AG04450 (cell line): ENCODE results near the gene KLHL29. TPM values are rescaled to one million over a fixed set of nuclear protein-coding genes. Genes with fewer than 3 reads are reported as not detected.

Source experiments
- CTCF ChIA-PET: fragments of 300-600, 350-600 bp; formaldehyde crosslinking; extraction: SDS; loops from one replicate; lab custom pipeline; 2022; ENCODE audit warnings: antibody characterized with exemption, inconsistent platforms; lab: Charles Lee
- POLR2A ChIA-PET: fragments of 350-600 bp; formaldehyde crosslinking; extraction: SDS; loops from one replicate; lab custom pipeline; 2021; ENCODE audit warnings: antibody characterized with exemption, inconsistent platforms; lab: Yijun Ruan, JAX
- DNase-seq: peaks from one replicate; pipeline ENCODE4 v3.0.0-alpha.2; 2011; ENCODE audit warnings: low read depth, low spot score
- H3K27ac ChIP-seq: one replicate; pipeline ENCODE4 v1.5.1; 2012; ENCODE audit warnings: low read depth, low read length, control low read depth
- H3K27me3 ChIP-seq: one replicate; pipeline ENCODE4 v1.6.0; 2012; ENCODE audit warnings: low read length; ENCODE audit not compliant: control insufficient read depth, insufficient read depth
- H3K4me3 ChIP-seq: 2 replicates; pipeline ENCODE4 v1.5.1; 2011; ENCODE audit warnings: mild to moderate bottlenecking, low read depth, low read length, control low read depth
- H3K9me3 ChIP-seq: 2 replicates; pipeline ENCODE4 v1.5.1; 2012; ENCODE audit warnings: low read length; ENCODE audit not compliant: control insufficient read depth, insufficient read depth
- CTCF ChIP-seq: IDR thresholded peaks from 2 replicates; pipeline ENCODE4 v1.5.1; 2011; ENCODE audit warnings: low read depth, low read length, control low read depth, inconsistent platforms
- polyA plus RNA-seq: library from polyadenylated mRNA; depleted of rRNA; stranded (reverse); fragments of >200 nt; gene quantifications from 2 replicates; pipeline ENCODE4 v1.2.3, GENCODE V29; 2011

The KLHL29 gene
- polyA plus RNA-seq, 1 experiment: 3.6 TPM

- no peaks in the 10 kb centered on the region for H3K27me3 ChIP-seq
- H3K4me3 ChIP-seq: no peak overlapping the region
- no peak for TF ChIP-seq CTCF
- H3K9me3 ChIP-seq: no peaks in the 10 kb centered on the region
- no peak for DNase-seq
- CTCF ChIA-PET: interaction anchor here (0.6 to 1.4 kb wide), 5 partner anchors 10 to 418 kb away, joined by 3 to 6 read pairs (median 4); no protein-coding TSS in a partner anchor
- POLR2A ChIA-PET: no interaction called here
- no peak overlapping the region for H3K27ac ChIP-seq
Measured at GRCh38 chr2:23616630-23617029, 231.7 kb downstream of the KLHL29 start.

GRCh38 chr2:23617167-23617810 is 232.3 kb downstream of the KLHL29 start:
- DNase-seq: no peak
- H3K4me3 ChIP-seq: no peak overlapping the region
- ChIA-PET CTCF (interaction anchor here (0.5 to 1.4 kb wide), 8 partner anchors 9 to 1978 kb away, joined by 3 to 6 read pairs (median 4); no protein-coding TSS in a partner anchor), POLR2A (interaction anchor here (0.6 to 0.7 kb wide), 2 partner anchors 10 to 233 kb away, joined by 3 read pairs; partner anchors contain the start of gene KLHL29)
- TF ChIP-seq CTCF: peak; percentile 81
- H3K9me3 ChIP-seq: no peaks in the 10 kb centered on the region
- H3K27me3 ChIP-seq: no peaks in the 10 kb centered on the region
- H3K27ac ChIP-seq: no peak overlapping the region

GRCh38 chr2:23617811-23618215 is 232.8 kb downstream of the KLHL29 start:
- no peaks in the 10 kb centered on the region for H3K27me3 ChIP-seq
- ChIA-PET POLR2A (interaction anchor here (0.7 kb wide), 1 partner anchor 233 kb away, joined by 3 read pairs; the partner anchor contains the start of gene KLHL29), CTCF (interaction anchor here (0.5 to 1.4 kb wide), 4 partner anchors 10 to 1979 kb away, joined by 3 to 5 read pairs (median 4); no protein-coding TSS in a partner anchor)
- no peak overlapping the region for H3K4me3 ChIP-seq
- no peaks in the 10 kb centered on the region for H3K9me3 ChIP-seq
- DNase-seq: no peak
- TF ChIP-seq CTCF: no peak
- no peak overlapping the region for H3K27ac ChIP-seq

- TF ChIP-seq CTCF: no peak
- Histone ChIP-seq H3K4me3 (no peak overlapping the region), H3K9me3 (no peaks in the 10 kb centered on the region), H3K27me3 (no peaks in the 10 kb centered on the region), H3K27ac (peak overlapping the region; percentile 21)
- DNase-seq: no peak
- CTCF ChIA-PET: no interaction called here
- POLR2A ChIA-PET: no interaction called here
Measured at GRCh38 chr2:23618265-23618664, 233.3 kb downstream of the KLHL29 start.
